Ovary (tissue), 9 donors: ENCODE measurements around the gene SLC5A11. TPM values are rescaled to one million over a fixed set of nuclear protein-coding genes. Genes with fewer than 3 reads are reported as not detected.

Experiments
- DNase-seq, 5 donors: peaks; one replicate each; pipeline ENCODE4 v3.0.0-alpha.2; 2019 to 2020
- H3K27ac ChIP-seq, 2 donors: fragments of 200-600 bp; one replicate each; pipeline versions ENCODE4 v1.5.1 to v1.8.0; 2019 to 2022
- H3K27me3 ChIP-seq: fragments of 200-600 bp; one replicate; pipeline ENCODE4 v1.8.0; 2022
- H3K36me3 ChIP-seq: fragments of 200-600 bp; sonication (generic); one replicate; pipeline ENCODE4 v1.5.1; 2019
- H3K4me1 ChIP-seq: one replicate; pipeline ENCODE4 v1.8.1; 2013; ENCODE audit warnings: mild to moderate bottlenecking, moderate library complexity; ENCODE audit not compliant: insufficient read depth
- H3K4me3 ChIP-seq: fragments of 200-600 bp; sonication (generic); one replicate; pipeline ENCODE4 v1.5.1; 2017
- H3K9me3 ChIP-seq, 2 donors: fragments of 200-600 bp in 1 of 2; sonication (generic) in 1 of 2; one replicate each; pipeline versions ENCODE4 v1.5.1 to v1.8.1; 2013 to 2019; ENCODE audit warnings: mild to moderate bottlenecking in 1 of 2, moderate library complexity in 1 of 2
- CTCF ChIP-seq, 3 donors: fragments of 450-650 bp in 2 of 3; fragments of 200-600 bp in 1 of 3; IDR thresholded peaks; one replicate each; pipeline versions ENCODE4 v1.5.1 to v1.8.0; 2016 to 2022; ENCODE audit warnings: antibody characterized with exemption in 3 of 3, mild to moderate bottlenecking in 1 of 3
- EP300 ChIP-seq: sonication (generic); formaldehyde crosslinking; IDR thresholded peaks from one replicate; pipeline ENCODE4 v1.6.1; 2017; ENCODE audit warnings: antibody characterized with exemption
- POLR2A ChIP-seq: fragments of 450-650 bp; IDR thresholded peaks from one replicate; pipeline ENCODE4 v1.6.1; 2017; ENCODE audit warnings: antibody characterized with exemption, mild to moderate bottlenecking, moderate library complexity
- WGBS, 3 donors: extraction: QIAGEN DNeasy Blood & Tissue Kit in 1 of 3; methylation state at CpG; one replicate each; pipeline versions ENCODE4 v1.1.5 to v1.1.7; 2013 to 2017; 5-methylcytosine and 5-hydroxymethylcytosine counted together
- intact Hi-C, 4 donors: fragments of 100-400 bp; cut with DNase I; formaldehyde crosslinking; loops; one replicate each; pipeline versions ENCODE4 v1.11.0 to v1.15.1; 2022 to 2023
- polyA plus RNA-seq, 2 donors: library from polyadenylated mRNA; stranded (reverse); fragments of 200-250 nt in 1 of 2; fragments of 350-450 nt in 1 of 2; fragmentation: Illumina TruSeq in 1 of 2; extraction: RNeasy Lipid Tissue Mini Kit (QIAGEN cat#74804) in 1 of 2; gene quantifications; one replicate each; pipeline ENCODE4 v1.2.3, GENCODE V29; 2013 to 2014
- total RNA-seq, 7 donors: library from RNA; depleted of rRNA in 2 of 7; stranded (reverse); fragments of >200 nt in 2 of 7; fragmentation: NEBNext Ultra II Directional in 3 of 7; extraction: Animal tissue kit (Norgen Biotek cat#: 25700) in 3 of 7; gene quantifications; one replicate each; pipeline versions ENCODE4 v1.1.0 to v1.2.4, GENCODE V29; 2016 to 2023
- donor health status: DM: no; HTN: no; CAD: no; lungs with moderate emphysema.
- donor health status: DM: no; HTN: no; CAD: no.
- donor health status: Bipolar disorder and iron deficiency.
- donor health status: DM: yes; HTN: yes; CAD: no.
- donor health status: DM: no; HTN: no; CAD: no.
- donor health status: DM: yes; HTN: yes; CAD: no.

Gene SLC5A11
- total and polyA plus RNA-seq, 9 donors: 0.04 to 0.50 (median 0.28) TPM; not detected in 5

- TF ChIP-seq POLR2A: no peak
- no peak for TF ChIP-seq EP300
- no peak for TF ChIP-seq CTCF (IDR thresholded peaks at IDR 0.05)
- no peaks in the 10 kb centered on the region for H3K36me3 ChIP-seq
- no peak for DNase-seq
- no peaks in the 10 kb centered on the region for H3K27me3 ChIP-seq
- 27 to 57% (median 34%) methylated on average over 2 of the region's 2 CpGs for WGBS, 3 donors
- intact Hi-C loops: loop anchor here in 1 of 4 donors (10.0 kb wide), 1 partner anchor 245 kb away; no protein-coding TSS in a partner anchor
- no peak overlapping the region for H3K27ac ChIP-seq
- no peaks in the 10 kb centered on the region for H3K9me3 ChIP-seq
- H3K4me1 ChIP-seq: peaks cover 2% of the 10 kb centered on the region
- H3K4me3 ChIP-seq: no peak overlapping the region
Observed at GRCh38 chr16:24819462-24820040, 26.2 kb upstream of the SLC5A11 start.

- peaks cover 2% of the 10 kb centered on the region for H3K4me1 ChIP-seq
- no peaks in the 10 kb centered on the region for H3K9me3 ChIP-seq
- 81 to 85% (median 85%) methylated on average over 1 of the region's 1 CpG for WGBS, 3 donors
- H3K4me3 ChIP-seq: no peak overlapping the region
- intact Hi-C loops: no loop called here
- TF ChIP-seq EP300: no peak
- TF ChIP-seq POLR2A: no peak
- no peak for TF ChIP-seq CTCF (IDR thresholded peaks at IDR 0.05)
- no peak for DNase-seq
- no peaks in the 10 kb centered on the region for H3K27me3 ChIP-seq
- no peak overlapping the region for H3K27ac ChIP-seq
- no peaks in the 10 kb centered on the region for H3K36me3 ChIP-seq
Observed at GRCh38 chr16:24820522-24820921, 25.2 kb upstream of the SLC5A11 start.

DNA sequence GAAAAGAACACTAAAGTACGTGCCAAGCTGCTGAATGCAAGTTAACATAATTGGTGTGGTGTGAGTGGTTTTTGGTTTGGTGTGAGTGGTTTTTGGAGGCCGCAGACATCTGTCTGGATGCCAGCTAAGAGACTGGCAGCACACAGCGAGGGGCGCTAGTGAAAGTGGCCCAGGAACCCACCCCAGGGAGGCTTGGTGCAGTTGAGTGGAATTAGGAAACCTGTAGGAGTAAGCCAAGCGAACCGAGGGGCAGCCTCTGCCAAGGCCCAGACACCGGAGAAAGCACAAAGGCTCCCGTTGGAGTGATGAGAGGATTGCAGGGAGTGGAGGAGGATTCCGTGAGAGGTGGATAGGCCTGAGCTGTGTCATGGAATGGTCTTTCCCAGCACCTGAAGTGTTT is 24.6 kb upstream of the SLC5A11 start:
- 79 to 86% (median 83%) methylated on average over 9 of the region's 9 CpGs for WGBS, 3 donors
- no peak overlapping the region for H3K27ac ChIP-seq

GRCh38 chr16:24822542-24822941 is 23.2 kb upstream of the SLC5A11 start:
- no peak for DNase-seq
- TF ChIP-seq EP300 (no peak), POLR2A (no peak), CTCF (IDR thresholded peaks at IDR 0.05) (no peak)
- H3K27ac ChIP-seq: no peak overlapping the region
- intact Hi-C loops: no loop called here
- no peak overlapping the region for H3K4me3 ChIP-seq
- H3K9me3 ChIP-seq: no peaks in the 10 kb centered on the region
- WGBS, 3 donors: 84 to 85% (median 84%) methylated on average over 10 of the region's 10 CpGs
- peaks cover 2% of the 10 kb centered on the region for H3K4me1 ChIP-seq
- no peaks in the 10 kb centered on the region for H3K27me3 ChIP-seq
- no peaks in the 10 kb centered on the region for H3K36me3 ChIP-seq

More for the DNA sequence above, 24.6 kb upstream of the SLC5A11 start:
- Histone ChIP-seq H3K9me3 (no peaks in the 10 kb centered on the region), H3K4me3 (no peak overlapping the region), H3K27me3 (no peaks in the 10 kb centered on the region), H3K4me1 (peaks cover 2% of the 10 kb centered on the region), H3K36me3 (no peaks in the 10 kb centered on the region)
- TF ChIP-seq POLR2A (no peak), EP300 (no peak), CTCF (IDR thresholded peaks at IDR 0.05) (no peak)
- no peak for DNase-seq
- intact Hi-C loops: no loop called here
